Upper lobe of left lung (tissue), 6 donors: ENCODE data around the gene NAB2. TPM values are rescaled to one million over a fixed set of nuclear protein-coding genes. Genes with fewer than 3 reads are reported as not detected.
A peak's percentile ranks its signal among the peaks of the same experiment; 100 is the strongest.

Source experiments
- ATAC-seq, 2 donors: fragments of 200-7000 bp; cut with Tn5 transposase; one replicate each; pipeline ENCODE4 v1.9.1; 2022; ENCODE audit warnings: mild to moderate bottlenecking in 2 of 2, moderate library complexity in 2 of 2; ENCODE audit not compliant: low FRiP score in 2 of 2
- DNase-seq, 2 donors: peaks; one replicate each; pipeline ENCODE4 v3.0.0-alpha.2; 2019 to 2020
- H3K27ac ChIP-seq, 4 donors: fragments of 200-600 bp; sonication (generic); one replicate each; pipeline ENCODE4 v1.5.1; 2016 to 2019
- H3K27me3 ChIP-seq, 4 donors: fragments of 200-600 bp; sonication (generic); one replicate each; pipeline ENCODE4 v1.5.1; 2017 to 2019
- H3K36me3 ChIP-seq, 4 donors: fragments of 200-600 bp; sonication (generic); one replicate each; pipeline ENCODE4 v1.5.1; 2016 to 2019
- H3K4me1 ChIP-seq, 4 donors: fragments of 200-600 bp; sonication (generic); one replicate each; pipeline ENCODE4 v1.5.1; 2018 to 2019
- H3K4me3 ChIP-seq, 4 donors: fragments of 200-600 bp; sonication (generic); one replicate each; pipeline ENCODE4 v1.5.1; 2017 to 2019; ENCODE audit warnings: mild to moderate bottlenecking in 2 of 4, moderate library complexity in 1 of 4
- H3K9me3 ChIP-seq, 4 donors: fragments of 200-600 bp; sonication (generic); one replicate each; pipeline ENCODE4 v1.5.1; 2018 to 2019
- EP300 ChIP-seq, 4 donors: sonication (generic); formaldehyde crosslinking; IDR thresholded peaks; one replicate each; pipeline ENCODE4 v1.5.1; 2017; ENCODE audit warnings: antibody characterized with exemption in 4 of 4, control low read depth in 2 of 4
- POLR2A ChIP-seq, 4 donors: fragments of 450-650 bp; IDR thresholded peaks; one replicate each; pipeline ENCODE4 v1.5.1; 2016 to 2017; ENCODE audit warnings: antibody characterized with exemption in 4 of 4, mild to moderate bottlenecking in 2 of 4
- POLR2AphosphoS5 ChIP-seq, 2 donors: sonication (generic); formaldehyde crosslinking; IDR thresholded peaks; one replicate each; pipeline ENCODE4 v1.5.1; 2017; ENCODE audit warnings: antibody characterized with exemption in 2 of 2
- WGBS, 2 donors: methylation state at CpG; one replicate each; pipeline ENCODE4 v1.1.5; 2017 to 2018; 5-methylcytosine and 5-hydroxymethylcytosine counted together
- total RNA-seq, 6 donors: library from RNA; depleted of rRNA in 4 of 6; stranded (reverse); fragments of >200 nt in 4 of 6; gene quantifications; one replicate each; pipeline versions ENCODE4 v1.1.0 to v1.2.1, GENCODE V29; 2016 to 2021
- TF ChIP-seq, protein P1 (sequence below), 6 experiments: fragments of 450-650 bp in 4 of 6; fragments of 200-600 bp in 2 of 6; sonication (generic) in 2 of 6; IDR thresholded peaks; one replicate each; pipeline ENCODE4 v1.5.1; 2016 to 2019; ENCODE audit warnings: antibody characterized with exemption in 6 of 6
- donor health status: DM: no; HTN: no; CAD: no; lungs with moderate emphysema.
- donor health status: DM: no; HTN: yes; CAD: no; lungs with severe emphysema.

Gene NAB2
- total RNA-seq, 6 donors from 2014 or later: 18.1 to 64.9 (median 31.5) TPM

- WGBS, 2 donors: 52 to 60% methylated on average over 9 of the region's 9 CpGs
- H3K4me1 ChIP-seq: peaks cover 27 to 53% (median 42%) of the 10 kb centered on the region in 4 donors
Observed at GRCh38 chr12:57131896-57132744, 43.2 kb downstream of the NAB2 start.

DNA sequence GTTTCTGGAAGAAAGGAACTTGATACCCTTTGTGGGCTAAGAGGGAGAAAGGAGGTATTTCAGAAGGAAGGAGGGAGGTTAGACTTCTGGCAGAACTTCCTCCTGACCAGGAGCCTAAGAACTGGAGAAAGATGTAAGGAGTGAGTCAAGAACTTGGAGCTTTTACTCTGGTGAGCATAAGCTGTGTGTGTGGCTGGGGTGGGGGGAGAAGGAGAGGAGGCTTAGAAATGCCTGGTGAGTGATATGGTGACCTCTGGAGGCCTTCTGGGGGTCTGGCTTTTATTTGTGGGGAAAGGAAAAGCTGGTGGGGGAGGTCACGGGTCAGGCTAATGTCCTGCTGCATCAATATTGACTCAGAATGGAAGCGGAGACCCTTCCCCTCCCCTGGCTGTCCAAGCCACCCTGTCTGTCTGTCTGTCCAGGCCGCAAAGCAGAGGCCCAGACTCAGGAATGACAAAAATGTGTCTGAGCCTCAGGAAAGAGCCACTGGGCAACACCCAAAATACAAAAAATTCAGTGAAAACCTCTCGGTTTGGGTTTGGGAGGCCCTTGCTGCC lies 44.2 kb downstream of the NAB2 start:
- Histone ChIP-seq H3K4me3 (peak overlapping the region in 1 of 4 donors; percentile 17), H3K36me3 (no peaks in the 10 kb centered on the region), H3K27me3 (peaks cover 0 to 4% (median 0%) of the 10 kb centered on the region in 4 donors), H3K9me3 (no peaks in the 10 kb centered on the region), H3K4me1 (peaks cover 33 to 56% (median 47%) of the 10 kb centered on the region in 4 donors), H3K27ac (peak overlapping the region; percentile 63 to 96 (median 86))
- 65 to 79% methylated on average over 4 of the region's 4 CpGs for WGBS, 2 donors
- TF ChIP-seq EP300 (IDR thresholded peaks at IDR 0.05): no peak
- TF ChIP-seq, protein P1, sequence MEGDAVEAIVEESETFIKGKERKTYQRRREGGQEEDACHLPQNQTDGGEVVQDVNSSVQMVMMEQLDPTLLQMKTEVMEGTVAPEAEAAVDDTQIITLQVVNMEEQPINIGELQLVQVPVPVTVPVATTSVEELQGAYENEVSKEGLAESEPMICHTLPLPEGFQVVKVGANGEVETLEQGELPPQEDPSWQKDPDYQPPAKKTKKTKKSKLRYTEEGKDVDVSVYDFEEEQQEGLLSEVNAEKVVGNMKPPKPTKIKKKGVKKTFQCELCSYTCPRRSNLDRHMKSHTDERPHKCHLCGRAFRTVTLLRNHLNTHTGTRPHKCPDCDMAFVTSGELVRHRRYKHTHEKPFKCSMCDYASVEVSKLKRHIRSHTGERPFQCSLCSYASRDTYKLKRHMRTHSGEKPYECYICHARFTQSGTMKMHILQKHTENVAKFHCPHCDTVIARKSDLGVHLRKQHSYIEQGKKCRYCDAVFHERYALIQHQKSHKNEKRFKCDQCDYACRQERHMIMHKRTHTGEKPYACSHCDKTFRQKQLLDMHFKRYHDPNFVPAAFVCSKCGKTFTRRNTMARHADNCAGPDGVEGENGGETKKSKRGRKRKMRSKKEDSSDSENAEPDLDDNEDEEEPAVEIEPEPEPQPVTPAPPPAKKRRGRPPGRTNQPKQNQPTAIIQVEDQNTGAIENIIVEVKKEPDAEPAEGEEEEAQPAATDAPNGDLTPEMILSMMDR (IDR thresholded peaks at IDR 0.05): no peak
- TF ChIP-seq POLR2AphosphoS5 (IDR thresholded peaks at IDR 0.05): no peak
- no peak for TF ChIP-seq POLR2A (IDR thresholded peaks at IDR 0.05)
- ATAC-seq (peak in 1 of 2 donors; percentile 41), DNase-seq (no peak)

More at GRCh38 chr12:57131896-57132744, 43.2 kb downstream of the NAB2 start:
- TF ChIP-seq POLR2A (IDR thresholded peaks at IDR 0.05) (no peak), POLR2AphosphoS5 (IDR thresholded peaks at IDR 0.05) (no peak), EP300 (IDR thresholded peaks at IDR 0.05) (no peak)
- TF ChIP-seq, protein P1 (IDR thresholded peaks at IDR 0.05): no peak
- Histone ChIP-seq H3K36me3 (no peaks in the 10 kb centered on the region), H3K9me3 (no peaks in the 10 kb centered on the region), H3K27ac (peak overlapping the region; percentile 63 to 96 (median 86)), H3K27me3 (peaks cover 0 to 4% (median 0%) of the 10 kb centered on the region in 4 donors), H3K4me3 (peak overlapping the region in 2 of 4 donors; percentile 3 to 70)
- DNase-seq: no peak
- no peak for ATAC-seq

DNA sequence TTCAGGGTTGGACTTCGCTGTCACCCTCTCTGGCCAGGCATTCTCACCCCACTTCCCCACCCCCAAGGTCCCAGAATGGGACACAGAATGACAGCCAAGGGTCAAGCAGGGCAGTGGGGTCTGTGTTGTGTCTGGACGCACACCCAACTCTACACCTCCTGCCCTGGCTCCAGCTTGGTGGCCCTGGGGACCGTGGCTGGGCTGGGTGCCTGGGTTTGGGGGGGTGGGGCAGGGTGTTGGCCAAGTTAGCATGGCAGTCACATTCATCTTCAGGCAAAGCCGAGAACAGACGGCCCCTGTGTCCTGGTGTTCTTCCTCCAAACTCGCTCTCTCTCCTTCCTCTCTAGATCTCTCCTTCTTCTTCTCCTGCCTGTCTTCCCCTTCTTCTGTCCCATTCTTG lies 45.0 kb downstream of the NAB2 start:
- 68 to 72% methylated on average over 6 of the region's 6 CpGs for WGBS, 2 donors
- H3K27me3 ChIP-seq: no peaks in the 10 kb centered on the region
- no peaks in the 10 kb centered on the region for H3K9me3 ChIP-seq
- peak in 1 of 2 donors; percentile 1 for ATAC-seq
- TF ChIP-seq POLR2AphosphoS5 (IDR thresholded peaks at IDR 0.05) (no peak), POLR2A (IDR thresholded peaks at IDR 0.05) (no peak), EP300 (IDR thresholded peaks at IDR 0.05) (no peak)
- TF ChIP-seq, protein P1 (IDR thresholded peaks at IDR 0.05): no peak
- no peak for DNase-seq
- H3K27ac ChIP-seq: peak overlapping the region; percentile 63 to 96 (median 86)
- peaks cover 0 to 5% (median 0%) of the 10 kb centered on the region in 4 donors for H3K36me3 ChIP-seq
- no peak overlapping the region for H3K4me3 ChIP-seq
- peaks cover 35 to 60% (median 51%) of the 10 kb centered on the region in 4 donors for H3K4me1 ChIP-seq

GRCh38 chr12:57134949-57135348 lies 46.0 kb downstream of the NAB2 start:
- Histone ChIP-seq H3K4me3 (no peak overlapping the region), H3K27ac (peak overlapping the region; percentile 63 to 96 (median 86)), H3K9me3 (no peaks in the 10 kb centered on the region), H3K4me1 (peaks cover 37 to 63% (median 52%) of the 10 kb centered on the region in 4 donors), H3K36me3 (peaks cover 0 to 11% (median 0%) of the 10 kb centered on the region in 4 donors), H3K27me3 (no peaks in the 10 kb centered on the region)
- ATAC-seq (no peak), DNase-seq (no peak)
- 77 to 94% methylated on average over 3 to 9 of the region's 9 CpGs for WGBS, 2 donors
- no peak for TF ChIP-seq POLR2AphosphoS5 (IDR thresholded peaks at IDR 0.05)
- no peak for TF ChIP-seq POLR2A (IDR thresholded peaks at IDR 0.05)
- TF ChIP-seq EP300 (IDR thresholded peaks at IDR 0.05): no peak
- TF ChIP-seq, protein P1 (IDR thresholded peaks at IDR 0.05): no peak
